ENCODE measurements around the gene ADARB2.

Gene ADARB2

DNA sequence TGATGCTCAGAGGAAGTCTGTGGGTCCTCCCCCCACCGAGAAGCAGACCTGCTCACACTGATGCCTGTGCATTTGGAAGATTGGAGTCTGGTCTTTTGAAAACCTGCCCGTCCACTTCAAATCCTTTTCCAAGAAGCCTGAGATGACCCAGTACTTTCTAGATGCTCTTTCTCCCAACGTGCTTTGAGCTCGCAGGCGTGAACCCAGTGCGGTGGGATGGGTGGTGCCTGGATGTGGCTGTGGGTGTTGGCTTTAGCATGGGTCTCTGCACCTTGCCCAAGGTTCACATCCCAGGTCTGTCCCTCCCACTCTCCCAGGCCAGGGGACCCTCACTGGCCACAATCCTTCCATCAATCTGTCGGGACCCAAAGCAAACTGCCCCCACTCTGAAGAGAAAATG, 170.2 kb downstream of the ADARB2 start:
- DNase-seq (ENCODE audit: low read depth) = no peak

DNA sequence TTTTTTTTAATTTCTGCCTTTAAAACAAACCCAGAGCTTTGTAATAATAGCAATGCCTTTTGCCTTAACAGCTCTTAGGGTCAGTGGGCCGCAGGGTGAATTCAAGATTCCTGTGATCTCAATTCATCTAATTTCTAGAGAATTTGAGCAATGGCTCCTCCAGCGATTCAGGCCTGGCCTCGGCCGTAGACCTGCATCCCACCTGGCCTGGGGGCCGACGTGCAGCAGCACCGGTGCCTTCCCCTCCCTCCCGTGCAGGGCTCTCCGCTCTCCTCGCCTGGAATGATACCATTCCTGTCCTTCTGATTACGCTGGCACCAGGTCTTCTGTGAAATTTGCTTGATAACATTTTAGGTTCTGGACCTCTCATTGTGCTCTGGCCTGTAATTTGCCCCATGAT, 172.5 kb downstream of the ADARB2 start:
- DNase-seq (ENCODE audit: low read depth) = no peak

DNA sequence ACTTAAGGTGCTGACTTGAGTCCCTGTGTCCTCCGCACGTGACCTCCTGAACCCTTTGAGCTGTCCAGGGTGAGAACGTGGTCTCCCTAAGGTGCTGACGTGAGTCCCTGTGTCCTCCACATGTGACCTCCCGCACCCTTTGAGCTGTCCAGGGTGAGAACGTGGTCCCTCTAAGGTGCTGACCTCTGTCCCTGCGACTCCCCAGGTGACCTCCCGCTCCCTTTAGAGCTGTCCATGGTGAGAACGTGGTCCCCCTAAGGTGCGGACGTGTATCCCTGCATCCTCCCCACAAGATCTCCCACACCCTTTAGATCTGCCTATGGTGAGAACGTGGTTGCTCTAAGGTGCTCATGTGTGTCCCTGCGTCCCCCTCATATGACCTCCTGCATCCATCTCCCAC, 174.3 kb downstream of the ADARB2 start:
- no peak for DNase-seq (ENCODE audit: low read depth)

DNA sequence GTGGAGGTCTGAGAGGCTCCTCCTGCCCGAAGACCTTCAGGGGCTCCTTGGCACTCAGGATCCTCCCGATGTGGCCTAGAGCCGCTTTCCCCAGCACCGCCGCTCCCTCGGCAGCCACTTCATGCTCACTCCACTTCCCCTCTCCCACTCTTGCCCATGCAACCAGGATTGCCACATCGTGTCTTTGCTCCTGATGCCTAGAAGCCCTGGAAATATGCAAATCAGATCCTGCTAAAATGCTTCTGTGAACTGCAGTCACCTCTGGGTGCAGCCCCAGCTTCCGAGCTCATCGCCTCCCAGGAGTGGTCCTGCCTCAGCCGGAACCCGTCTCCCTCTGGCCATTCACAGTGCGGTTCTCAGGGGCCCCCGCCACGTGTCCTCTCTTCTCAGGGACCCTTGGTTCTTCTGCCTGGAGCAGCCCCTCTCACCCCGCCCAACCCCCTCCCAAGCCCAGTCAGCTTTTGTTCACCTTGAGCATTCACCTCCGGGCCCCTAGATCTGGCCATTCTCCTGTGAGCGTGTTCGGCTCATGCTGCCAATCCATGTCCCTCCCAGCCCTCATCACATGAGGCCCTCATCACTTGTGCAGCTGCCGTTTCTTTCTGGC, 175.5 kb downstream of the ADARB2 start:
- DNase-seq (ENCODE audit: low read depth) = no peak

DNA sequence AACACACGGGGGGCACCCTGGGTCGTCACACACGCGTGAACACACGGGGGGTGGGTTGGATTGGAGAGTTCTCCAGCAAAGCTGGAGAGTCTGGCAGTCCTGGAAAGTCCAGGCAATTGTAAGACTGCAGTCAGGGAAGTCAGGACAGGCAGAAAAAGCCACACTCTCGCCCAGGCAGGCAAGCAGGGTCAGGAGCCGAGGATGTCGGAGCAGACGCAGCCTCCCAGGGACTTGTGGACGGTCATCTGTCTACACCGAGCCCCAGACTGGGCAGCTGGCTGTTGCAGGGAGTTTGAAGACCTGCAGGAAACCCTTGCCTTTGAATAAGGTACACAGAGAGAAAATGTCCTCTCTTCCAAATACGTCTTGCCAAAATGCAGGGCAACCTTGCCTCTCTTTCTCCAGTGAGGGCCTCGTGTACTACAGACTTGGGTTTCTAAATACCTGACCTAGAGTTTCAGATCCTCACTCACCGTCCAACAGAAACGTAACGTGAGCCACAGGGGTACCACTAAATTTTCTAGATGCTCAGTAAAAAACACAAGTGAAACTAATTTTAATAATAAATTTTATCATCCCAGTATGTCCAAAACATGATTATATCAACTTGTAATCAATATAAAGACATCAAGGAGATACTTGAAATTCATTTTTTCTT, 176.7 kb downstream of the ADARB2 start:
- DNase-seq (ENCODE audit: low read depth) = no peak

DNA sequence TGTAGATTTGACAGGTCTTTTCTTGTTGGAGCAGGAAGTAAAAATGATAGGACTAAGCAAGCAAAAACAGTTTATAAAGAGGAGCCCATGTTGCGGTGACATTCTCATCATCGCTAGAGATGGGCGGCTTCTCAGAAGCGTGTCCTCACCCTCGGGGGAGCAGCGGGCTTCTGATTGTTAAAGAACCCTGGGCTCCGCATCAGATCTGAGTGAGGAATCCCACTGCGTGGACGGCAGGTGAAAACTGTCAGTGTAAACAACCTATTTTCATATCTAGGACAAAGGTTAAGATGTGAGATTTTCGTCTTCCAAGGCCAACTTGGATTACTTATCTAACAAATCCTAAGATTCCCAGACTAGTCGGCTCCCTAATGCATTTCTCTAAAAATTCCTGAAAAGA, 177.6 kb downstream of the ADARB2 start:
- DNase-seq (ENCODE audit: low read depth) = no peak

DNA sequence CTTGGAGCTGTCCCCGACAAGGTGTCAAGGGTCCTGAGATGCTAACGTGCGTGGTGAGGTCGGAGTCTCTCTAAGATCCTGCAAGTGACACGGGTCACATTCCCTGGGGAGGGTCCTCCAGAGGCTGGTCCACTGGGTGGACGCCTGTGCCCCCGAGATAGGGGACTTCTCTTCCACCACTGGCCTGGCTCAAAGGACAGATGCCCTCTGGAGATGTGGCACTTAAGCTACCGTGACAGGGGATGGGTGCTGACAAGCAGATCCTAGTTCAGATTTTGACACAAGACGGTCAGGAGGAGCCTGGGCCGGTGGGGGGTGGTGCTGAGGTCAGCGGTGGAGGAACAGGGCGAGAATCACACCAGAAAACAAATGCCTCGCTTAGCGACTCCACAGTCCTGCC, 178.0 kb downstream of the ADARB2 start:
- no peak for DNase-seq (ENCODE audit: low read depth)

DNA sequence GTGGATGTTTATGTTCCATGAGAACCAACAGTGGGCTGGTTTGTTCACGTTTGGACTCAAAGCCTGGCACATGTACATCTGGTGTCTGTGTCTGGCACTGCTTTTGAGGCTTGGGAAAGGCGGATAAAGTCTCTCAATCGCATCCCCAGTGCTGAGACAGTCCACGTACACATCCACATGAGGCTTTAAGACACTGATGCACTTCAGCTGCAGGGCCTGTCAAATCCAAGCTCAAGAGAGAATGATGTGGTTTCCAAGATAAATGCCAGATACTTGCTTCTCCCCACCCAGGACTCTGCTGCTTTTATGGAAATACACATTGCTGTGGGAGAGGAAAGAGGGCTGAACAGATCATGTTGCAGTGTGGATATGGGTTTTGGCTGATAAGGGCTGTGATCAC, 178.4 kb downstream of the ADARB2 start:
- DNase-seq (ENCODE audit: low read depth) = no peak

DNA sequence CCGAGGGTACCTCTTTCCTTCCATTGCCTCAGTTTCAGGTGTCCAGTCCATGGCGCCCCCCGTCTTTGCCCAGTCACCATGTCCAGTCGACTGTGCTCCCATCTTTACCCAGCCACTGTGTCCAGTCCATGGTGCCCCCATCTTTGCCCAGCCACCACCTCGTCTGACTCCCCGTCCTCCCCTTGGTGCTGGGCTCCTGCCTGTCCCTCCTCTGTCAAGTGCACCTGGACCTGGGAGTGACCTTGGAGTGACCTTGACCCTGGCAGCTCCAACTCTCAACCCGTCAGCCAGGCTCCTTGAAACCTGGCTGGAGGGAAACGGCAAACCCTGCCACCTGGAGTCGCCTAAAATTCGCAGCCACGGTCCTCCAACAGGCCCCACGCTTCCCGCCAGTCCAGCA, 180.2 kb downstream of the ADARB2 start:
- DNase-seq (ENCODE audit: low read depth) = no peak

DNA sequence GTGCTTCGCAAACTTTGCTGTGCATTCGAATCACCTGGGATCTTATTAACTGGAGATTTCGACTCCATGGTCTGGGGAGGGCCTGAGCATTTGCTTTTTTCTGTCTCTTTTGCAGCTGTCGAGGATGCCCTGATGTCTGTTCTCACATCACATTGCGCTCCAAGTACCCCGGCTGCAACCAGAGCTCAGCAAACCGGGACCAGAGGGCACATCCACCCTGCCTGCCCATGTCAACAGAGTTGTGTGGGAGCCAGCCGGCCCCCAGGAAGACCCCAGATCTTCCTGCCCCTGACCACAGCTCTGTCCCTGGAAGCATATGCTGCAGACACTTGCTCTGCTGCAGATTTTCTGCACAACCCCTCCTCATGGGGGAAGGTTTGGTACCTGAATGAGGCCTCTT, 180.8 kb downstream of the ADARB2 start:
- DNase-seq (ENCODE audit: low read depth) = no peak

DNA sequence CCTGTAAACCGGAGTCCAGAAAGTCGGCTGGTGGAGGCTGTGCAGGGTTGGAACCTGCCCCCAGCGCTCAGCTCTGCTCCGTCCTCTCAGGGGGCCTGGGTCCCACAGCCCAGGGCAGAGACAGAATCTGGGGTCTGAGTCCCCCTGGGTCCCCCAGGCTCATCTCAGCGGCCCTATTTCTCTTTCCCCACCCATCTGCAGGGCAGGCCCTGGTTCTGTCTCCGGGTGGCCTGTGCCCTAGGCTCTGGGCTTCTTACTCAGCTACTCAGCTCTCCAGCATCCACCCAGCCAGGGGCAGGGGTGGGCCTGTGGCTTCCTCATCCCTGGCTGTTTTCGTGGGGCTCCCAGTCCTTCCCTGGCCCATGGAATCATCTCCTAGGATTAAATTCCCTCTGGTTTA, 183.4 kb downstream of the ADARB2 start:
- DNase-seq (ENCODE audit: low read depth) = no peak

DNA sequence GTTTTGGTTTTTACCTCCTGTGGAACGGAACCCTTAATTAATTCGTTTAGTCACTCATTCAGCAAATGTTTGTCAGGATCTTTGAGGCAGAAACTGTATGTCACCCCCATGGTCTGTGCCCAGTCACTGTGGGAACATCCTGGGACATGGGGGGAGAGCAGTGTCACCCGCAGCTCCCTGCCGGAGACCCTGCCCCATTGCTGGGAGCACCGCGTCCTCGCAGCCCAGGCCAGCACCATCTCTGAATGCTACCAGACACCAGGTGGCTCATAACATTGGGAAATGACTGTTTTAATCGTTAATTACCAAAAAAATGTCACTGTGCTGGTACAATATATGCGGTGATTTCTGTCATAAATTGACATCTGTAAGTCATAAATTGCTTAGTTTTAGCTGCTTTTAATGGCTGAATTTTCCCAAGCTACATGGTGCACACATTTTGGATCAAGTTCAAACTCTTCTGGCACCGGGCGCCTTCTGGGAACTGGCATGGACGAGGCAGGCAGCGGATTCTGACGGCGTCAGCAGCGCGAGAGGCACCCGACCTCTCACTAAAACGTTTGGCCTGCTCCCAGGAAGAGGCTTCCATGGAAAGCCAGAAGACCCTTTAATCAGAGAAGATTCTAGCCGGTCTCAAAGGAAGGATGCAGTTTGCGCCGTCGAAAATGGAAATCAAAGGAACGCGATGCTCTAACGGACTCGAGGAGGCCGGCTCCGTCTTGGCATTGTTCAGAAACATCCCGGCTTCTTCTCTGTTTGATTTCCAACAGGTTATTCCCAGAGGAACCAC, 184.2 kb downstream of the ADARB2 start:
- no peak for DNase-seq (ENCODE audit: low read depth)

DNA sequence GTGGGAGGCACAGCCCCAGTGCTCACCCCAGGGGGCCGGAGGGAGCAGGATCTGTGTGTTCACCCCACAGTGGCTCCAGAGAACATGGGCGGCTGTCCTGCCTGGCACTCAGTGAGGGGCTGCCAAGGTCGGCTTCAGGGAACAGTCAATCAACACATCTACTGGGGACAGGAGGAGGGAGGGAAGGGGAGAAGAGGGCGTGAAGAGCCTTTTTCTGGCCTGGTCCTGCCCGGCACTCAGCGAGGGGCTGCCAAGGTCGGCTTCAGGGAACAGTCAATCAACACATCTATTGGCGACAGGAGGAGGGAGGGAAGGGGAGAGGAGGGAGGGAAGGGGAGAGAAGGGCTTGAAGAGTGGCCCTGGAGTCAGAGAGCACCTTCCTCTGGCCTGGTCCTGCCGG, 184.9 kb downstream of the ADARB2 start:
- DNase-seq (ENCODE audit: low read depth) = no peak

DNA sequence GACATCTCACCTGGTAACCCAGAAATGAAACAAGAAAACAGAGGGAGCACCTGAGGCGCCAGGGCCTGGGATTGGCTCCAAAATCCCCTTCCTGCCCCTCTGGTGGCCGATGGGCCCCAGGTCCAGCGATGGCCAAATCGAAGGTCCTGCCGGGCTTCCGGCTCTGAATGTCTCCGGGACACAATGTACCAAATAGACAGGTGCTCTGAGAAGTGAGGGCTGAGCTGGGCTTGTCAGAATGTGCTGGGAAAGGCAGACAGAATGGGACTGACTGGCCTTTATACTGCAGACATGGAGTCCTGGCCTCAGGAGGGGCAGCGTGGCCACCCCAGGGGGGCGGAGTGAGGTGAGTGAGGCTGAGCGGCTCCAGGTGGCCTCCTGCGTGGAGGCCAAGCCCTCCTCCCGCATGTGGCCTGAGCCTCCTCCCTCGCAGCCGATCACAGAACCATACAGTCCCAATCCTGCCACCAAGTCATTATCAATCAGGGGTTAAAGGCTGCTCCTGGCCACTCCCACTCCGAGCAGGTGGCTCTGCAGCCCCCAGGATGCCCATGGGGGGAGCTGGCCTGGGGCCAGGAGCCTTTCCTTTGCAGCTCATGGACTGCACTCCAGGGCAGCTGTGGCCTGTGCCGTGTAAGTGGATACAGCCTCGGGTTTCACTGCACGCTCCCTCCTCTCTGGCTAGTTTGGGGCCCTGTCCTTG, 185.5 kb downstream of the ADARB2 start:
- no peak for DNase-seq (ENCODE audit: low read depth)

DNA sequence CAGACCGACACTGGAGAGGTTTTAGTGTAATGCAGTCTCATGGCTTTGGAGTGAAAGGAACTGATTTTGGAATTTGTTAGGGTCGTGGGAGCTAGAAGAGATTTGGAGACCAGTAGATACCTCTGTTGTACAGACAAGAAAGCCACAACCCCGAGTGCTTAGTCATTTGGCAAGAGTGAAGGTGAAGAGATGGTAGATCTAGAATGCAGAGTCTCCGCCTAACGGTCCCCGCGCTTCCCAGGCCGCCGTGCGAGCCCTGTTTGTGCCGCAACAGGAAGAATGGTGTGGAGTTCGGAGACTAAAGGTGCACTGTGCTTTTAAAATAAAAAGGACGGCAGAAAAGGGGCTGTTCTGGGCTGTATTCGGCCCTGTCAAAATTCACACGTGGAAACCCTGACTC, 186.7 kb downstream of the ADARB2 start:
- no peak for DNase-seq (ENCODE audit: low read depth)

DNA sequence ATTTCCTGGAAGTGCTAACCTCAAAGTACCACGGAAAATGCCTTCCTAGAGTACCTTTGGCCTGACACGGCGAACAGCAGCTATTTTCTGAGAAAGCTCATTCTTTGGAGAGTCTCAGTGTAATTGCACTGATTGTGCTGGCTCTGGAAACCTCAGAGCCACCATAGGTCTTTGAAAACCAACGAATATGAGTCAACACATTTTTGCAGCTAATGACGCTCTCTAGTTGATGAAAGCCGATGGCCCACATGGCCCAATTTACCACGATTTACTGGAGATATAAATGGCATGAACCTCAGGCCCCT, 187.1 kb downstream of the ADARB2 start:
- DNase-seq (ENCODE audit: low read depth) = no peak

DNA sequence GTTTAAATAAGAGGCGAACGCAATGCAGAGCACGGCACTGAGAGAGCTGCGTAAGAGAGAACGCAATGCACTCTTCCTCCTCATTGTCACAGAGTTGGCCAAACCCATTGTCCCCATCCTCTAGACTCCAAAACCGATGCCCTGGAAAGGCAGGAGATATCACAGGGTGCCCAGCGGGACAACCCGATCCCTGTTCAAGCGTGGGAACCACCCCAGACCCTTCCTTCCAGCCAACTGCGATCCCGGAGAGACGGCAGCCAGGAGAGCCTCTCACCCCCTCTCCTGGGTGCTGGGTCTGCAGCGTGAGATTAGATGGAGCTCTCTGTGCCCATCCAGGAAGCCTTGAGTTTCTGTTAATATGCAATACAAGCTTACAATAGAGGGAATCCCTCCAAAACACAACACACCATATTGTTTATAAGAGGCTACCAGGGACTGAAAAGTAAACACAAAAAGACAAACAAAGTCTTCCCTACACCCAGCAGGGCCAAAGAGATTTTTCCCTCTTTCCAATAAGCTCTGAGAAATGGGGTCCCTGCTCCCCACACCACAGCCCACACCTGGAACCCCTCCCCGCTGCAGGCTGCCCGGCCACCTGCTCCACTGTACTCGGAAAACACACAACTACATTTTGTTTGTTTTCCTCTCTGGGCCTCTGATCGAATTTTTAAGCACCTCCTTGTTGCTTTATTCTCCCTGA, 187.6 kb downstream of the ADARB2 start:
- DNase-seq (ENCODE audit: low read depth) = no peak

DNA sequence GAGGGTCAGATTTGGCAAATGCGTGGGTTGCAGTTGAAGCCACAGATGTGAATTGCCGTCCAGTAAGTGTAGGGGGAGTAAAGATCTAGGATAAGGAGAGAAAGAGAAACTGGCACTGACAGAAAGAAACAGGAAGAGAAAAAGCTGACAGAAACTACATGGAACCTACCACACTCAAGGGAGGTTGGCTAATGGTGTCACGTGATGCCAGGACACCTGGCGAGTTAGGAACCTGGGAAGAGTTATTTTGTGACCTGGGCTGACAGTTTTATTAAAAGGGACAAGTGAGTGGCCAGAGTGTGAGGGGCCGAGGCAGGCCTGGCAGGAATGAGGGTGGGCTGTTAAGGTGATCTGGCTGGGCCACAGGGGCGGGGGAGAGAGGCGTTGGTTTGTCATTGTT, 188.7 kb downstream of the ADARB2 start:
- DNase-seq (ENCODE audit: low read depth) = no peak

DNA sequence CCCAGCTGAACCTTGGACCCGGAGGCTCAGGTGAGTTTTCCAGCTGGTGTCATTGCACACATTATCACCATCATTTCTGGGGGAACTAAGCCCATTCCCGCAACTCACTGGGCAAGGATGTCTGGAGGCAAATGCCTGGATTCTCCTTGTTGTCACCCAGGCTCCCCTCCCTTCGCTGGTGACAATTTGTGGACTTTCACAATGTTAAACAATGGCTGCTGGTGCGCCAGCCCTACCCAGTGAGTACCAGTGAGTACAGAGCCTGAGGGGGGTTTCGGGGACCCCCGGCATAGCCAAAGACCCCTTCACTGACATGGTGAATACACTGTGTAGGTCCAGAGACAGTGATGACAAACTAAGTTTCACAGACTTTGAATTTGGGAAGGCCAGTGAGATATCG, 189.2 kb downstream of the ADARB2 start:
- no peak for DNase-seq (ENCODE audit: low read depth)

DNA sequence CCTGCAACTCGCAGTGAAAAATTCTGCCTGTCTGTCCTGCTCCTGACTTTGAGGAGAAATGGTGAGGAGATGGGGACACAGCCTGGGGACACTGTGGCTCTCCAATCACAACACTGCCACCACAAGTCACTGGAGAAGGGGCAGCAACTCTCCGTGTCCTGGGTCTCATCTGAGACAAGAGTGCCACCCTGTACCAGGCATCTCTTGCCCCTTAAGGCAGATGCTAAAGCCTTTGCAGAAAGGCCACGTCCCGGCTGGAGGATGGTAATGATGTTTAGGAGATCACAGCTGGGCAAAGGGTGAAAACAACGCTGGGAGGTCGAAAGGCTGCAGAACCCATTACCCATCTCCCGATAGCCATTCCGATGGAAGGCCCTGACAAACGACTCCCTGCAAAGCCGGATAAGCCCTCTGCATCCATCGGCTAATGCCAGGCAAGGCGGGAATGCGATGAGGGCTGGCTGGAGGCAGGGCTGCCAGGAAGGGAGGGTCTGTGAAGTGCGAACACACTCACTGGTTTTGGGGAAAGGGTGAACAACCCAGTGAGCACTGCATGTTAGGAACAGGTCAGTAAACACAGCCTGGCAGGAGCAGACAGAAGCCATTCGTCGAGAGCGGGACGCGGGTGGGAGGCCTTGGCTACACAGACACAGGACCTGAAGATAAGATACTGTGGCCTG, 190.8 kb downstream of the ADARB2 start:
- DNase-seq (ENCODE audit: low read depth) = no peak

DNA sequence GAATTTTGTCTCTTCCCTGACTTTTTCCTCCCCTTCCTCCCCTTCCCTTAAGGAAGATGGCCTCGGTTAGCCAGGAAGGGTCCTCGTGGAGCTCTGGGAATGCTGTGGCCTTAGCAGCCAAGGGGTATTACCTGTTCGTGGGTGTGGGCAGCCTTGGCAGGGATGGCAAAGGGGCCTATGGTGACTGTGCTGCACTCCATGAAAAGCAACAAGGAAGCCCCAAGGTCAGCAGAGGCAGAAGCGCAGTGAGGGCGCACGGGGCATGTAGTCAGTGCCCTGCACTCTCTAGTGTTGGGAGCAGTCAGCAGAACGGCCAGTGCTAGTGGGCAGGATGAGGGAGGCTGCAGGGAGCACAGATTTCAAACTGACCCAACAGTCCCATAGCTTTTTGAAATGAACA, 191.8 kb downstream of the ADARB2 start:
- no peak for DNase-seq (ENCODE audit: low read depth)

DNA sequence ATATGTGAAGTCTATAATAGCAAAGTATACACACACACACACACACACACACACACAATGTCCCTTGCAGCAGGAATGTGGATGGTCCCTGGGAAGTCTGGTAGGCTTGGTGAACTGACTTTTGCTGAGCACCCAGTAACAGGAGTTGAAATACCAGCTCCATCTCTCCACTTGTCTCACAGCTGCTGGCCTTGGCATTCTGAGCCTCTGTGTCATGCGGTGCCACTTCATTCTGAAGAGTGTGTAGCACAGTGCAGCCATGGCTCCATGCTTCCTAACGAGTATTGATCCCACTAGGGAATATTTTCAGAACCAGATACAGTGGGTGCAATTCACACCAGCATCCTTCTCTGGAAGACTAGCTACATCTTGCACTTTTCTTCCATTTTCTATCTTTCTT, 192.4 kb downstream of the ADARB2 start:
- DNase-seq (ENCODE audit: low read depth) = no peak

Measured in activated T-helper 9 cell treated with anti-CD3 and anti-CD28 coated beads, Interleukin-2, amount 50 U/mL, for 16 hours (primary cell).